ENCODE results near the gene SRGAP1.

DNA sequence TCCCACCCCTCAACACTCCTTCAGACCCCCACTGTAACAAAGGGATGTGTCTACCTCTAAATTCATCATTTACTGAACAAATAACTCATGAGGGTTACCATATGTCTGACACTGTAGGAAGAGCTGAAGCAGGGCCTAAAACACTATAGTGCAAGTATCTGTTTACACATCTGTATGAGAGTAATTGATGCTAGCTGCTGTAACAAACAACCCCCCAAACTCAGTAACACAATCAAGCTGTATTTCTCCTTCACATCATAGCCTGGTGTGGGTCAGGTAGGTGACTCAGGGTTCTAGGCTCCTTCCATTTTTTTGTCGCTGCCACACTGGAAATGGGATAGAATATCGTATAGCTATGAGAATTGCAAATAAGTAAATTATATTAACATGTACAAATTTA, 312.6 kb downstream of the SRGAP1 start:
- TF ChIP-seq, protein P1, sequence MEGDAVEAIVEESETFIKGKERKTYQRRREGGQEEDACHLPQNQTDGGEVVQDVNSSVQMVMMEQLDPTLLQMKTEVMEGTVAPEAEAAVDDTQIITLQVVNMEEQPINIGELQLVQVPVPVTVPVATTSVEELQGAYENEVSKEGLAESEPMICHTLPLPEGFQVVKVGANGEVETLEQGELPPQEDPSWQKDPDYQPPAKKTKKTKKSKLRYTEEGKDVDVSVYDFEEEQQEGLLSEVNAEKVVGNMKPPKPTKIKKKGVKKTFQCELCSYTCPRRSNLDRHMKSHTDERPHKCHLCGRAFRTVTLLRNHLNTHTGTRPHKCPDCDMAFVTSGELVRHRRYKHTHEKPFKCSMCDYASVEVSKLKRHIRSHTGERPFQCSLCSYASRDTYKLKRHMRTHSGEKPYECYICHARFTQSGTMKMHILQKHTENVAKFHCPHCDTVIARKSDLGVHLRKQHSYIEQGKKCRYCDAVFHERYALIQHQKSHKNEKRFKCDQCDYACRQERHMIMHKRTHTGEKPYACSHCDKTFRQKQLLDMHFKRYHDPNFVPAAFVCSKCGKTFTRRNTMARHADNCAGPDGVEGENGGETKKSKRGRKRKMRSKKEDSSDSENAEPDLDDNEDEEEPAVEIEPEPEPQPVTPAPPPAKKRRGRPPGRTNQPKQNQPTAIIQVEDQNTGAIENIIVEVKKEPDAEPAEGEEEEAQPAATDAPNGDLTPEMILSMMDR (IDR thresholded peaks at IDR 0.05), result no peak
- no peak for TF ChIP-seq POLR2A (IDR thresholded peaks at IDR 0.05)

Data from gastroesophageal sphincter (tissue), 3 donors.